H1 (cell line): Measurements from ENCODE around the gene WDR75. TPM values are rescaled to one million over a fixed set of nuclear protein-coding genes. Genes with fewer than 3 reads are reported as not detected.

Experiments used
- BACH1 ChIP-seq: IDR thresholded peaks from 2 replicates; pipeline ENCODE4 v1.6.1; 2012; ENCODE audit warnings: low read length, improper control_type of control experiment
- POU5F1 ChIP-seq: IDR thresholded peaks from 2 replicates; pipeline ENCODE4 v1.6.1; 2011; ENCODE audit warnings: low read depth, mild to moderate bottlenecking, low read length, moderate library complexity
- SP1 ChIP-seq: IDR thresholded peaks from 2 replicates; pipeline ENCODE4 v1.6.1; 2011; ENCODE audit warnings: low read depth, low read length
- SP2 ChIP-seq: IDR thresholded peaks from 2 replicates; pipeline ENCODE4 v1.6.1; 2012; ENCODE audit warnings: mild to moderate bottlenecking, low read length, inconsistent platforms
- TBP ChIP-seq: IDR thresholded peaks from 2 replicates; pipeline ENCODE4 v1.6.1; 2011; ENCODE audit warnings: low read depth, low read length, improper control_type of control experiment
- ZNF274 ChIP-seq: IDR thresholded peaks from 2 replicates; pipeline ENCODE4 v1.7.0; 2012; ENCODE audit warnings: low read length, borderline replicate concordance; ENCODE audit errors: extremely low read depth
- polyA plus RNA-seq, 7 experiments: library from polyadenylated mRNA; depleted of rRNA in 3 of 7; stranded (reverse) in 5 of 7; unstranded in 2 of 7; fragments of >200 nt in 5 of 7; fragments of 200-250 nt in 2 of 7; gene quantifications; 1 replicate in 5 of 7; 2 replicates in 1 of 7; 4 replicates in 1 of 7; pipeline versions ENCODE4 v1.2.1 to v1.2.3, GENCODE V29; 2011 to 2013; ENCODE audit warnings: missing spikeins in 2 of 7, mixed read lengths in 2 of 7
- total RNA-seq: library from RNA; stranded (reverse); fragmentation: NEBNext Ultra II Directional; extraction: Animal tissue kit (Norgen Biotek cat#: 25700); gene quantifications from 2 replicates; pipeline ENCODE4 v1.2.1, GENCODE V29; 2021

The WDR75 gene
- total and polyA plus RNA-seq, 2 of the 8 experiments (the other 6 are each of a cell fraction or from before 2014, with no cell fraction given), result 26.9 to 77.1 TPM

DNA sequence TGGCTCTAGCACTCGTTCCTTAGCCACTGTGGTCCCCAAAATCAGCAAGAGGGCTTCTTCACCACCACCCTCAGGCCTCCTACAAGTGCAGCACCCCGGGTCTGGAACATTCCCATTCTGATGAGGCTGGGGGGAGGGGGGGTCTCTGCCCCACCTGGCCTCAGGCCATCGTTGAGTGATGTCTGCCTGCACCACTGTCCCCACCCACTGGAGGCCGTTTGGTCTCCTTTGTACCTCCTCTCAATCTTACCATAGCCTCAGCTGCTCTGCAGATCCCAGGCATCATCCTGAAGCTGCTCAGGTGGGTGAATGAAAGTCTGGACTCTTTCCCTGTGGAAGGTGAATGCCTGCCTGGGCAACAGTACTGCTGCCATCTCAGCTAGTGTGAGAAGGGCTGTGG is 42.3 kb downstream of the WDR75 start (continued):
- no peak for TF ChIP-seq BACH1
- TF ChIP-seq SP2, result no peak
- no peak for TF ChIP-seq SP1
- TF ChIP-seq TBP, result no peak
- no peak for TF ChIP-seq ZNF274
- TF ChIP-seq POU5F1, result no peak
- TF ChIP-seq, all 59 proteins: peak for 0
